ENCODE results near the gene PRKAB1.

The PRKAB1 gene

DNA sequence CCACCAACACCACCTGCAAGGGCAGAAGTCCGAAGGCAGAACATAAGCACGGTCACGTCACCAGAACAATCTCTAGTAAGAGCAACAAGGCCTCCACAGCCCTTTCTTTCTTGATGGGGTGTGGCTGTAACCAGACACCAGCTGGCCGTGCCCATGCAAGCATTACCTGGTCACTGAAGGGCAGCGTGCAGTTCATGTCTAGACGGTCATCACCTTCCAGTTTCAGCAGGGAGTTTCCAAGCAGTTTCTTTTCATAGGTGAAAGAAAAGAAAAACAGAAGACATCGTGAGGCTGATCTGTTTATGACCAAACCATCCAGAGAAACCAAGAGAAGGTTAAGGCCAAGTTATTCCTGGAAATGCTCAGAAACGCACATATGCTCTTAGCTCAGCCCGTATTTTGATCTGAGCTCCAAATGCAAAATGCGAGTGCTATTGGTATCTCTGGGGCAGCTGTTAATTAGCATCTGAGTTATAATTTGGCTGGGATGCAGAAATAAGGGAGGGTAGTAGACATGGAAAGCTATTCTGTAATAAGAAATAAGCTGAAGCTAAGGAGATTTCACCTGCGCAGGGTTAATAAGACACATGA, 42.5 kb downstream of the PRKAB1 start:
- TF ChIP-seq, protein P1, sequence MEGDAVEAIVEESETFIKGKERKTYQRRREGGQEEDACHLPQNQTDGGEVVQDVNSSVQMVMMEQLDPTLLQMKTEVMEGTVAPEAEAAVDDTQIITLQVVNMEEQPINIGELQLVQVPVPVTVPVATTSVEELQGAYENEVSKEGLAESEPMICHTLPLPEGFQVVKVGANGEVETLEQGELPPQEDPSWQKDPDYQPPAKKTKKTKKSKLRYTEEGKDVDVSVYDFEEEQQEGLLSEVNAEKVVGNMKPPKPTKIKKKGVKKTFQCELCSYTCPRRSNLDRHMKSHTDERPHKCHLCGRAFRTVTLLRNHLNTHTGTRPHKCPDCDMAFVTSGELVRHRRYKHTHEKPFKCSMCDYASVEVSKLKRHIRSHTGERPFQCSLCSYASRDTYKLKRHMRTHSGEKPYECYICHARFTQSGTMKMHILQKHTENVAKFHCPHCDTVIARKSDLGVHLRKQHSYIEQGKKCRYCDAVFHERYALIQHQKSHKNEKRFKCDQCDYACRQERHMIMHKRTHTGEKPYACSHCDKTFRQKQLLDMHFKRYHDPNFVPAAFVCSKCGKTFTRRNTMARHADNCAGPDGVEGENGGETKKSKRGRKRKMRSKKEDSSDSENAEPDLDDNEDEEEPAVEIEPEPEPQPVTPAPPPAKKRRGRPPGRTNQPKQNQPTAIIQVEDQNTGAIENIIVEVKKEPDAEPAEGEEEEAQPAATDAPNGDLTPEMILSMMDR (IDR thresholded peaks at IDR 0.05; ENCODE audit: low read length, missing control alignments), result no peak
- no peak for DNase-seq (ENCODE audit: low read depth)
- H3K4me3 ChIP-seq (replicated peaks; ENCODE audit: low read depth, low read length), result no peak overlapping the region

DNA sequence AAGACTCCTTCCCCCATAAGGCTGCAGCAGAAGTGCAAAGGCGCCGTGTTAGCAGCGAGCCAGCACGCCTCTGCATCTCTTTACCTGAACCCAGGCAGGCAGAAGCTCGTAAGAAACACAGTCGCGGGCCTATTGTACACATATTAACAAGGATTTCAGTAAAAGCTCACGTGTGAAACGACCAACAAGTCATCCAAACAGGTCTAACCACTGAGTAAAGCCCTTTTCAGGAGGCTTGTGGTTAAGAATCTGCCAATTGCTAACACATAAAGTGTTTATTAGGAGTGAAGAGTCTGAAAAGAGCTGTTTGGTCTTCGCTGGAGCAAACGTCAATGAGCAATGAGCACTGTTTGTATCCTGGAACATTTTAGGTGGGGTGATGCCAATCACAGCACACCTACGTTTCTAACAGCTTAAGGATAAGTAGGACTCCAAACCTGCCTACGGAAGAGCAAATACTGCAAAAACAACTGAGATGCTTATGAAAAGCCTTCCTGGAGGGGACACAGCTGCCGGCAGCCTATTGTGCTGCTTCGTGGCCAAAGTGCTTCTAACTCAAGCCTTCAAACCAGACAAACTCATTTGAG, 43.1 kb downstream of the PRKAB1 start:
- DNase-seq (ENCODE audit: low read depth), result no peak
- TF ChIP-seq, protein P1 (IDR thresholded peaks at IDR 0.05; ENCODE audit: low read length, missing control alignments), result no peak
- H3K4me3 ChIP-seq (replicated peaks; ENCODE audit: low read depth, low read length), result no peak overlapping the region

DNA sequence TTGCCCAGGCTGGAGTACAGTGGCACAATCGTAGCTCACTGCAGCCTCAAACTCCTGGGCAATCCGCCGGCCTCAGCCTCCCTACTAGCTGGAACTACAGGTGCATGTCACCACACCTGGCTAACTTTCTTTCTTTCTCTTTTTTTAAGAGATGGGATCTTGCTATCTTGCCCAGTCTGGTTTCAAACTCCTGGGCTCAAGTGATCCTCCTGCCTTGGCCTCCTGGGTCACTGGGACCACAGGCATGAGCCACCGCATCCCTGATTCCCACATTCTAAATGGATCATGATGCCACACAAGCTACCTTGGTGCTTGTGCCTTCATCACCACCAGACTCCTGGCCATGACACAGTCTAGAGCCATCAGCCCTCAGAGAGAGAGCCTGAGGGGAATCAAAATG, 43.8 kb downstream of the PRKAB1 start:
- TF ChIP-seq, protein P1 (IDR thresholded peaks at IDR 0.05; ENCODE audit: low read length, missing control alignments), result no peak
- no peak overlapping the region for H3K4me3 ChIP-seq (replicated peaks; ENCODE audit: low read depth, low read length)
- no peak for DNase-seq (ENCODE audit: low read depth)

DNA sequence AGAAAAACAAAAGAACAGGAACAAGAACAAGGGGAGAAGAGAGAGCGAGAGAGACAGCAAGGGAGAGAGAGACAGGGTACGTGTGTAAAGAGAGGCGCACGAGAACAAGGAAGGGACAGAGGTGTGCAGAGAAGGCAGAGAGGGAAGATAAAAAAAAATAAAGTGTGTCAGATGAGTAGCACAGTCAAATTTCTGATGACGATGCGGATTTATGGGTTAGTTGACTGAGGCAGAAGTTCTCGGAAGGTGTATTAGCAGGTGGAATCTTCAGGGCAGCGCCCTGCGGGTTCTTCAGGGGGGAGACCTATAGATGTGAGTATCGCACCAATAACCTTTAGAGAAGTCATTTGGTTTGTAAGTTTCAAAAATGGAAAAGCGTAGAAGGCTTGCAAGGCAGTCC, 44.8 kb downstream of the PRKAB1 start:
- DNase-seq (ENCODE audit: low read depth), result no peak
- TF ChIP-seq, protein P1 (IDR thresholded peaks at IDR 0.05; ENCODE audit: low read length, missing control alignments), result no peak
- H3K4me3 ChIP-seq (replicated peaks; ENCODE audit: low read depth, low read length), result no peak overlapping the region

DNA sequence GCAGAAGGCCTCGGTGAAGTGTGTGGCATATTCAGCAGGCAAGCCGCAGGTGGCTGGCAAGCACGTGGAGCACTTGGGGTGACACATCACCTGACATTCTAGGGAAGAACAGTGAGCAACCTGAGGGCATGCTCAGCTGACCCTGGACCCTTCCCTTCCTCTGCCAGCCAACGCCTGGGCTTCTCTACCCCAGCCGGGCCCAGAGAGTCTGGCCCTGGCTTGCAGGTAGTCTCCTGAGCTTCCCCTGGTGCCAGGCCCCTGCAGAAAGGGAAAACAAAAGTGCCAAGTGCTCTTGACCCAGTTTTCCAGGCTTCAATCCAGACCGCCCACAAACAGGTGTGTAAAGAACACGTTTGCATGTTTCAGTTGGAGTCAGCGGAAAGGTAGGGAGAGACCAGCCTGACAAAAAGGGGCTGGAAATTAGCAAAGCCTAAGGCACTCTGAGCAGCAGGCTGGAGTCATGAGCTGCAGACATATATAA, 45.7 kb downstream of the PRKAB1 start:
- TF ChIP-seq, protein P1 (IDR thresholded peaks at IDR 0.05; ENCODE audit: low read length, missing control alignments), result no peak
- no peak overlapping the region for H3K4me3 ChIP-seq (replicated peaks; ENCODE audit: low read depth, low read length)
- DNase-seq (ENCODE audit: low read depth), result no peak

DNA sequence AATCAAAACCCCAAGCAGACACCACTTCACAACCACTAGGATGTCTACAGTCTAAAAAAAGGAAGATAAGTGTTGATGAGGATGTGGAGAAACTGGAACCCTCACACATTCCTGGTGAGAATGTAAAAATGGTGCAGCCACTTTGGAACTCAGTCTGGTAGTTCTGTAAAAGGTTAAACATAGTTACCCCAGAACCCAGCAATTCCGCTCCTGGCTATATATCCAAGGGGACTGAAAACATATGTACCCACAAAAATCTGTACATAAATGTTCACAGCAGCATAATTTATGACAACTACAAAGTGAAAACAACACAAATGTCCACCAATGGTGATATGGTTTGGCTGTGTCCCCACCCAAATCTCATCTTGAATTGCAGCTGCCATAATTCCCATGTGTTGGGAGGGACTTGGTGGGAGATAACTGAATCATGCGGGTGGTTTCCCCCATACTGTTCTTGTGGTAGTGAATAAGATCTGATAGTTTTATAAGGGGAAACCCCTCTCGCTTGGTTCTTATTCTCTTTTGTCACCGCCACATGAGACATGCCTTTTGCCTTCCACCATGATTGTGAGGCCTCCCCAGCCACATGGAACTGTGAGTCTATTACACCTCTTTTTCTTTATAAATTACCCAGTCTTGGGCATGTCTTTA, 46.8 kb downstream of the PRKAB1 start:
- TF ChIP-seq, protein P1 (IDR thresholded peaks at IDR 0.05; ENCODE audit: low read length, missing control alignments), result no peak

More for the DNA sequence above, 46.8 kb downstream of the PRKAB1 start:
- no peak overlapping the region for H3K4me3 ChIP-seq (replicated peaks; ENCODE audit: low read depth, low read length)
- DNase-seq (ENCODE audit: low read depth), result no peak
